K562 (cell line): ENCODE measurements around the gene SPDYE1.

Experiments
- CBX2 ChIP-seq: fragments of 200-600 bp; sonication (generic); IDR thresholded peaks from one replicate; pipeline ENCODE4 v1.6.1; 2012; ENCODE audit warnings: mild to moderate bottlenecking, low read length, inconsistent platforms; ENCODE audit not compliant: insufficient read depth, poor library complexity, severe bottlenecking
- ELF4 ChIP-seq: fragments of 450-650 bp; formaldehyde crosslinking; IDR thresholded peaks from 2 replicates; pipeline ENCODE4 v1.4.0; 2022; ENCODE audit warnings: missing genetic modification characterization
- FUS ChIP-seq: fragments of 200-400 bp; formaldehyde crosslinking; optimal IDR thresholded peaks from 2 replicates; pipeline ENCODE3; 2017; ENCODE audit warnings: low read depth, low read length
- GABPA ChIP-seq: fragments of 200-800 bp; sonication (Bioruptor generic); conservative IDR thresholded peaks from 2 replicates; pipeline ENCODE4 v1.6.1; 2016; ENCODE audit warnings: low read depth, missing genetic modification characterization, missing compliant biosample characterization
- PRMT5 ChIP-seq: sonication (generic); formaldehyde crosslinking; IDR thresholded peaks from 2 replicates; pipeline ENCODE4 v1.5.0; 2020; ENCODE audit warnings: missing genetic modification reagents
- TF ChIP-seq, protein P1 (sequence below), 3 experiments: IDR thresholded peaks in 2 of 3; conservative IDR thresholded peaks in 1 of 3; 2 replicates each; pipeline ENCODE4 v1.5.1; 2011 to 2012; ENCODE audit warnings: low read length in 3 of 3, mild to moderate bottlenecking in 3 of 3, control low read depth in 2 of 3, improper control_type of control experiment in 1 of 3, inconsistent platforms in 1 of 3, low read depth in 1 of 3, mixed read lengths in 1 of 3, moderate library complexity in 1 of 3; ENCODE audit not compliant: insufficient read depth in 2 of 3

GRCh38 chr7:44057181-44057848, 59.6 kb downstream of the SPDYE1 start:
- TF ChIP-seq PRMT5 (CRISPR knock-in tag), result no peak
- no peak for TF ChIP-seq ELF4 (CRISPR knock-in tag)
- no peak for TF ChIP-seq FUS
- TF ChIP-seq CBX2, result no peak
- TF ChIP-seq GABPA, result no peak
- TF ChIP-seq, protein P1, sequence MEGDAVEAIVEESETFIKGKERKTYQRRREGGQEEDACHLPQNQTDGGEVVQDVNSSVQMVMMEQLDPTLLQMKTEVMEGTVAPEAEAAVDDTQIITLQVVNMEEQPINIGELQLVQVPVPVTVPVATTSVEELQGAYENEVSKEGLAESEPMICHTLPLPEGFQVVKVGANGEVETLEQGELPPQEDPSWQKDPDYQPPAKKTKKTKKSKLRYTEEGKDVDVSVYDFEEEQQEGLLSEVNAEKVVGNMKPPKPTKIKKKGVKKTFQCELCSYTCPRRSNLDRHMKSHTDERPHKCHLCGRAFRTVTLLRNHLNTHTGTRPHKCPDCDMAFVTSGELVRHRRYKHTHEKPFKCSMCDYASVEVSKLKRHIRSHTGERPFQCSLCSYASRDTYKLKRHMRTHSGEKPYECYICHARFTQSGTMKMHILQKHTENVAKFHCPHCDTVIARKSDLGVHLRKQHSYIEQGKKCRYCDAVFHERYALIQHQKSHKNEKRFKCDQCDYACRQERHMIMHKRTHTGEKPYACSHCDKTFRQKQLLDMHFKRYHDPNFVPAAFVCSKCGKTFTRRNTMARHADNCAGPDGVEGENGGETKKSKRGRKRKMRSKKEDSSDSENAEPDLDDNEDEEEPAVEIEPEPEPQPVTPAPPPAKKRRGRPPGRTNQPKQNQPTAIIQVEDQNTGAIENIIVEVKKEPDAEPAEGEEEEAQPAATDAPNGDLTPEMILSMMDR (IDR thresholded peaks at IDR 0.05 in 2 of 3, conservative IDR thresholded peaks at IDR 0.05 in 1 of 3; ENCODE audit: insufficient read depth in 2 of 3, low read depth in 1 of 3, low read length in 3 of 3), result no peak
